NT2/D1 (cell line): ENCODE measurements around the gene RPRD1B.

ENCODE experiments used
- DNase-seq: peaks from one replicate; pipeline ENCODE4 v3.0.0-alpha.2; 2011; ENCODE audit warnings: low read depth, low spot score
- H3K27me3 ChIP-seq: 2 replicates; pipeline ENCODE4 v1.6.0; 2011; ENCODE audit warnings: mild to moderate bottlenecking; ENCODE audit not compliant: insufficient read length, insufficient read depth
- H3K36me3 ChIP-seq: 2 replicates; pipeline ENCODE4 v1.6.1; 2011; ENCODE audit warnings: mild to moderate bottlenecking, low read length, mixed read lengths; ENCODE audit not compliant: insufficient read depth, insufficient read length
- H3K4me1 ChIP-seq: 2 replicates; pipeline ENCODE4 v1.5.1; 2011; ENCODE audit not compliant: insufficient read depth, insufficient read length
- H3K4me3 ChIP-seq: 2 replicates; pipeline ENCODE4 v1.5.1; 2011; ENCODE audit warnings: low read depth; ENCODE audit not compliant: insufficient read length
- H3K9ac ChIP-seq: 2 replicates; pipeline ENCODE4 v1.6.0; 2011; ENCODE audit warnings: low read depth; ENCODE audit not compliant: insufficient read length
- H3K9me3 ChIP-seq: 2 replicates; pipeline ENCODE4 v1.5.1; 2011; ENCODE audit warnings: mild to moderate bottlenecking, low read length; ENCODE audit not compliant: insufficient read depth
- SUZ12 ChIP-seq: IDR thresholded peaks from 2 replicates; pipeline ENCODE4 v1.6.1; 2011; ENCODE audit not compliant: insufficient read length, insufficient read depth; ENCODE audit errors: extremely low read depth
- YY1 ChIP-seq: IDR thresholded peaks from 2 replicates; pipeline ENCODE4 v1.6.1; 2011; ENCODE audit not compliant: insufficient read length, insufficient read depth
- ZNF274 ChIP-seq: IDR thresholded peaks from 2 replicates; pipeline ENCODE4 v1.6.1; 2011; ENCODE audit warnings: mild to moderate bottlenecking, low read depth, low read length

Gene RPRD1B

GRCh38 chr20:38090061-38090460 lies 56.5 kb downstream of the RPRD1B start:
- no peak for TF ChIP-seq SUZ12
- TF ChIP-seq ZNF274 = no peak
- no peak for TF ChIP-seq YY1

GRCh38 chr20:38091441-38092216 lies 58.1 kb downstream of the RPRD1B start:
- DNase-seq = no peak
- H3K9ac ChIP-seq = no peak overlapping the region
- H3K4me3 ChIP-seq = no peak overlapping the region

More at GRCh38 chr20:38090061-38090460, 56.5 kb downstream of the RPRD1B start:
- DNase-seq = no peak
- Histone ChIP-seq H3K4me1 (no peaks in the 10 kb centered on the region), H3K9ac (no peak overlapping the region), H3K27me3 (no peaks in the 10 kb centered on the region), H3K36me3 (peaks cover 66% of the 10 kb centered on the region), H3K9me3 (no peaks in the 10 kb centered on the region), H3K4me3 (no peak overlapping the region)

GRCh38 chr20:38092260-38092857 lies 58.8 kb downstream of the RPRD1B start:
- H3K36me3 ChIP-seq = peaks cover 44% of the 10 kb centered on the region
- no peak for DNase-seq

More at GRCh38 chr20:38091441-38092216, 58.1 kb downstream of the RPRD1B start:
- no peaks in the 10 kb centered on the region for H3K27me3 ChIP-seq
- no peak for TF ChIP-seq SUZ12
- no peak for TF ChIP-seq YY1
- no peak for TF ChIP-seq ZNF274
- peaks cover 51% of the 10 kb centered on the region for H3K36me3 ChIP-seq
- H3K4me1 ChIP-seq = no peaks in the 10 kb centered on the region
- H3K9me3 ChIP-seq = no peaks in the 10 kb centered on the region

GRCh38 chr20:38092915-38093314 lies 59.4 kb downstream of the RPRD1B start:
- Histone ChIP-seq H3K9me3 (no peaks in the 10 kb centered on the region), H3K4me3 (no peak overlapping the region), H3K27me3 (no peaks in the 10 kb centered on the region), H3K9ac (no peak overlapping the region), H3K4me1 (no peaks in the 10 kb centered on the region), H3K36me3 (peaks cover 38% of the 10 kb centered on the region)
- TF ChIP-seq YY1 (no peak), ZNF274 (no peak), SUZ12 (no peak)
- DNase-seq = no peak

More at GRCh38 chr20:38092260-38092857, 58.8 kb downstream of the RPRD1B start:
- TF ChIP-seq SUZ12 (no peak), ZNF274 (no peak), YY1 (no peak)
- no peaks in the 10 kb centered on the region for H3K9me3 ChIP-seq
- H3K27me3 ChIP-seq = no peaks in the 10 kb centered on the region
- no peak overlapping the region for H3K9ac ChIP-seq
- H3K4me1 ChIP-seq = no peaks in the 10 kb centered on the region
- no peak overlapping the region for H3K4me3 ChIP-seq

GRCh38 chr20:38093641-38094077 lies 60.1 kb downstream of the RPRD1B start:
- Histone ChIP-seq H3K4me1 (no peaks in the 10 kb centered on the region), H3K9ac (no peak overlapping the region)
- TF ChIP-seq ZNF274 (no peak), SUZ12 (no peak), YY1 (no peak)

DNA sequence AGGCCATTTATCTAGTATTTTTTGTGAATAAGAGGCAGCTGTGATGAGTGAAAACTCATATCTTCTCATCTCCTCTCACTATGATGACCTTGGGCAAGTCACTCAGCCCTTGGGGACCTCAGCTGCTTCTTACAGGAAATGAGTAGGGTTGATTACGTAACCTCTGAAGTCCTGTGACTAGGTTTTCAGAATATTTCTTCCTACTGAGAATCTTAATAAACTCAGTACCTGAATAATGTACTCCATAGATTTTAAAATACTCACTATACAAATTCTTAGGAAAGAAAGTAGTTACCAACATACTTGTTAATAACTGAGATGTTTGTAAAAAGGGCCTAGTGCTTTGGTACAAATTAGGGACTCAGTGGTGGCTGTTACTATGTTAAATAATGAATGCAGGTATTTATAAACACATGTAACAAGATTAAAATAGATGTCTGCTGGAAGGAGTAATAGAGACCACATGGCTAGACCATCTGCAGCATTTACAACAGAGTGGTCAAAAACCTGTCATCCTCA lies 60.9 kb downstream of the RPRD1B start:
- DNase-seq = no peak
- no peaks in the 10 kb centered on the region for H3K9me3 ChIP-seq
- no peak overlapping the region for H3K9ac ChIP-seq
- no peaks in the 10 kb centered on the region for H3K4me1 ChIP-seq
- TF ChIP-seq SUZ12 (no peak), YY1 (no peak), ZNF274 (no peak)
- no peak overlapping the region for H3K4me3 ChIP-seq
- no peaks in the 10 kb centered on the region for H3K27me3 ChIP-seq
- peaks cover 27% of the 10 kb centered on the region for H3K36me3 ChIP-seq

More at GRCh38 chr20:38093641-38094077, 60.1 kb downstream of the RPRD1B start:
- DNase-seq = no peak
- Histone ChIP-seq H3K4me3 (no peak overlapping the region), H3K36me3 (peaks cover 32% of the 10 kb centered on the region), H3K9me3 (no peaks in the 10 kb centered on the region), H3K27me3 (no peaks in the 10 kb centered on the region)

GRCh38 chr20:38095017-38095686 lies 61.6 kb downstream of the RPRD1B start:
- Histone ChIP-seq H3K27me3 (no peaks in the 10 kb centered on the region), H3K4me1 (no peaks in the 10 kb centered on the region), H3K9ac (no peak overlapping the region), H3K9me3 (no peaks in the 10 kb centered on the region), H3K36me3 (peaks cover 20% of the 10 kb centered on the region), H3K4me3 (no peak overlapping the region)
- TF ChIP-seq SUZ12 (no peak), ZNF274 (no peak)
- DNase-seq = no peak
